Sigmoid colon (tissue), 7 donors: ENCODE data around the gene FAM3C. TPM values are rescaled to one million over a fixed set of nuclear protein-coding genes. Genes with fewer than 3 reads are reported as not detected.

Experiments
- DNase-seq: peaks from one replicate; pipeline ENCODE4 v3.0.0-alpha.2; 2019
- H3K27ac ChIP-seq, 4 donors: fragments of 200-600 bp; sonication (generic); one replicate each; pipeline ENCODE4 v1.5.1; 2016 to 2019; ENCODE audit warnings: mild to moderate bottlenecking in 1 of 4
- H3K27me3 ChIP-seq, 3 donors: fragments of 200-600 bp; sonication (generic); one replicate each; pipeline ENCODE4 v1.5.1; 2019; ENCODE audit warnings: mild to moderate bottlenecking in 1 of 3
- H3K36me3 ChIP-seq, 4 donors: fragments of 200-600 bp; sonication (generic); one replicate each; pipeline ENCODE4 v1.5.1; 2016 to 2019
- H3K4me1 ChIP-seq, 4 donors: fragments of 200-600 bp; sonication (generic); one replicate each; pipeline ENCODE4 v1.5.1; 2017 to 2019
- H3K4me3 ChIP-seq, 4 donors: fragments of 200-600 bp; sonication (generic); one replicate each; pipeline ENCODE4 v1.5.1; 2017 to 2019; ENCODE audit warnings: mild to moderate bottlenecking in 2 of 4, moderate library complexity in 1 of 4
- H3K9me3 ChIP-seq, 4 donors: fragments of 200-600 bp in 3 of 4; sonication (generic) in 3 of 4; one replicate each; pipeline versions ENCODE4 v1.5.1 to v1.6.1; 2013 to 2019
- CTCF ChIP-seq, 4 experiments: fragments of 450-650 bp in 3 of 4; fragments of 200-600 bp in 1 of 4; IDR thresholded peaks; one replicate each; pipeline ENCODE4 v1.5.1; 2016 to 2019; ENCODE audit warnings: antibody characterized with exemption in 4 of 4, mild to moderate bottlenecking in 3 of 4, moderate library complexity in 2 of 4
- EP300 ChIP-seq, 4 donors: sonication (generic); formaldehyde crosslinking; IDR thresholded peaks; one replicate each; pipeline ENCODE4 v1.6.1; 2017; ENCODE audit warnings: antibody characterized with exemption in 4 of 4
- POLR2A ChIP-seq, 2 donors: fragments of 450-650 bp; IDR thresholded peaks; one replicate each; pipeline ENCODE4 v1.6.1; 2016; ENCODE audit warnings: antibody characterized with exemption in 2 of 2, mild to moderate bottlenecking in 2 of 2, moderate library complexity in 2 of 2
- POLR2AphosphoS5 ChIP-seq, 4 donors: sonication (generic); formaldehyde crosslinking; IDR thresholded peaks; one replicate each; pipeline ENCODE4 v1.6.1; 2017; ENCODE audit warnings: antibody characterized with exemption in 4 of 4
- WGBS, 2 donors: extraction: QIAGEN DNeasy Blood & Tissue Kit; methylation state at CpG; one replicate each; pipeline ENCODE4 v1.1.7; 2013; 5-methylcytosine and 5-hydroxymethylcytosine counted together
- intact Hi-C: fragments of 100-400 bp; cut with DNase I; formaldehyde crosslinking; loops from one replicate; pipeline ENCODE4 v1.15.1; 2023
- polyA plus RNA-seq, 3 donors: library from polyadenylated mRNA; stranded (reverse); fragments of 200-250 nt; gene quantifications; one replicate each; pipeline ENCODE4 v1.2.3, GENCODE V29; 2013
- total RNA-seq, 4 donors: library from RNA; depleted of rRNA; stranded (reverse); fragments of >200 nt; gene quantifications; one replicate each; pipeline ENCODE4 v1.1.0, GENCODE V29; 2016
- donor health status: healthy with polysubstance abuse.
- donor health status: Bipolar disorder and iron deficiency.
- donor health status: healthy.

FAM3C gene
- total and polyA plus RNA-seq, 7 donors = 9.0 to 58.9 (median 35.2) TPM

GRCh38 chr7:121344497-121344896 is 51.6 kb downstream of the FAM3C start:
- TF ChIP-seq POLR2AphosphoS5 (IDR thresholded peaks at IDR 0.05) (no peak), CTCF (IDR thresholded peaks at IDR 0.05) (no peak), EP300 (IDR thresholded peaks at IDR 0.05) (no peak), POLR2A (IDR thresholded peaks at IDR 0.05) (no peak)
- intact Hi-C loops = no loop called here
- Histone ChIP-seq H3K36me3 (peaks cover 0 to 15% (median 0%) of the 10 kb centered on the region in 4 donors), H3K4me1 (peaks cover 0 to 8% (median 0%) of the 10 kb centered on the region in 4 donors), H3K4me3 (no peak overlapping the region), H3K9me3 (no peaks in the 10 kb centered on the region), H3K27me3 (no peaks in the 10 kb centered on the region), H3K27ac (no peak overlapping the region)
- DNase-seq = no peak
- WGBS, 2 donors = 28 to 75% methylated on average over 1 of the region's 1 CpG

GRCh38 chr7:121344093-121344492 is 52.0 kb downstream of the FAM3C start:
- H3K4me1 ChIP-seq = peaks cover 0 to 8% (median 0%) of the 10 kb centered on the region in 4 donors
- no peak overlapping the region for H3K4me3 ChIP-seq
- no peaks in the 10 kb centered on the region for H3K27me3 ChIP-seq
- DNase-seq = no peak
- intact Hi-C loops = no loop called here
- no peaks in the 10 kb centered on the region for H3K9me3 ChIP-seq
- no peak overlapping the region for H3K27ac ChIP-seq
- TF ChIP-seq CTCF (IDR thresholded peaks at IDR 0.05) = no peak
- TF ChIP-seq EP300 (IDR thresholded peaks at IDR 0.05) = no peak
- no peak for TF ChIP-seq POLR2A (IDR thresholded peaks at IDR 0.05)
- no peak for TF ChIP-seq POLR2AphosphoS5 (IDR thresholded peaks at IDR 0.05)
- H3K36me3 ChIP-seq = peaks cover 0 to 15% (median 0%) of the 10 kb centered on the region in 4 donors
- 31 to 63% methylated on average over 2 of the region's 2 CpGs for WGBS, 2 donors

- no peak for DNase-seq
- intact Hi-C loops = no loop called here
- H3K27me3 ChIP-seq = no peaks in the 10 kb centered on the region
- TF ChIP-seq EP300 (IDR thresholded peaks at IDR 0.05) = no peak
- H3K4me3 ChIP-seq = no peak overlapping the region
- no peaks in the 10 kb centered on the region for H3K9me3 ChIP-seq
- WGBS, 2 donors = 71 to 78% methylated on average over 3 of the region's 3 CpGs
- H3K27ac ChIP-seq = no peak overlapping the region
- H3K4me1 ChIP-seq = peaks cover 0 to 8% (median 0%) of the 10 kb centered on the region in 4 donors
- peaks cover 0 to 15% (median 0%) of the 10 kb centered on the region in 4 donors for H3K36me3 ChIP-seq
Measured at GRCh38 chr7:121343302-121343701, 52.8 kb downstream of the FAM3C start.

- Histone ChIP-seq H3K4me3 (no peak overlapping the region), H3K4me1 (peaks cover 0 to 8% (median 0%) of the 10 kb centered on the region in 4 donors), H3K36me3 (peaks cover 0 to 15% (median 0%) of the 10 kb centered on the region in 4 donors), H3K27ac (no peak overlapping the region), H3K9me3 (no peaks in the 10 kb centered on the region), H3K27me3 (no peaks in the 10 kb centered on the region)
- no peak for TF ChIP-seq CTCF (IDR thresholded peaks at IDR 0.05)
- TF ChIP-seq POLR2A (IDR thresholded peaks at IDR 0.05) = no peak
- TF ChIP-seq POLR2AphosphoS5 (IDR thresholded peaks at IDR 0.05) = no peak
- TF ChIP-seq EP300 (IDR thresholded peaks at IDR 0.05) = no peak
- intact Hi-C loops = no loop called here
- WGBS, 2 donors = 92 to 97% methylated on average over 4 of the region's 4 CpGs
- DNase-seq = no peak
Measured at GRCh38 chr7:121342631-121343030, 53.5 kb downstream of the FAM3C start.

- peaks cover 0 to 8% (median 0%) of the 10 kb centered on the region in 4 donors for H3K4me1 ChIP-seq
- H3K9me3 ChIP-seq = no peaks in the 10 kb centered on the region
- TF ChIP-seq POLR2AphosphoS5 (IDR thresholded peaks at IDR 0.05) (no peak), CTCF (IDR thresholded peaks at IDR 0.05) (no peak), POLR2A (IDR thresholded peaks at IDR 0.05) (no peak), EP300 (IDR thresholded peaks at IDR 0.05) (no peak)
- intact Hi-C loops = no loop called here
- no peaks in the 10 kb centered on the region for H3K27me3 ChIP-seq
- DNase-seq = no peak
- H3K27ac ChIP-seq = no peak overlapping the region
- no peak overlapping the region for H3K4me3 ChIP-seq
- peaks cover 0 to 10% (median 0%) of the 10 kb centered on the region in 4 donors for H3K36me3 ChIP-seq
Measured at GRCh38 chr7:121341933-121342332, 54.2 kb downstream of the FAM3C start.
